Kidney (tissue), 14 donors: ENCODE data around the gene PDE4C. TPM values are rescaled to one million over a fixed set of nuclear protein-coding genes. Genes with fewer than 3 reads are reported as not detected.

Experiments
- DNase-seq, 5 donors: peaks; one replicate each; pipeline ENCODE4 v3.0.0-alpha.2; 2013 to 2020
- FAIRE-seq: peaks from 2 replicates; lab custom pipeline; 2012; peaks lifted over from hg19 to GRCh38; lab: Jason Lieb, UNC
- H3K27ac ChIP-seq, 2 donors: one replicate each; pipeline ENCODE4 v1.7.0; 2013; ENCODE audit warnings: low read depth in 2 of 2, low read length in 2 of 2, inconsistent platforms in 1 of 2
- H3K27me3 ChIP-seq: one replicate; pipeline ENCODE4 v1.7.1; 2013; ENCODE audit warnings: low read length, inconsistent platforms; ENCODE audit not compliant: control insufficient read depth, insufficient read depth
- H3K36me3 ChIP-seq, 3 donors: one replicate each; pipeline versions ENCODE4 v1.7.0 to v1.7.1; 2013; ENCODE audit warnings: low read length in 3 of 3, control low read depth in 1 of 3, inconsistent platforms in 1 of 3; ENCODE audit not compliant: insufficient read depth in 3 of 3, control insufficient read depth in 2 of 3
- H3K4me1 ChIP-seq, 3 donors: one replicate each; pipeline versions ENCODE4 v1.7.0 to v1.7.1; 2013; ENCODE audit warnings: low read length in 3 of 3, inconsistent platforms in 1 of 3, low read depth in 1 of 3; ENCODE audit not compliant: control insufficient read depth in 2 of 3, insufficient read depth in 2 of 3
- H3K4me3 ChIP-seq, 3 donors: one replicate each; pipeline versions ENCODE4 v1.7.0 to v1.8.1; 2013; ENCODE audit warnings: low read length in 3 of 3, control low read depth in 1 of 3, inconsistent platforms in 1 of 3
- H3K9ac ChIP-seq, 3 donors: one replicate each; pipeline versions ENCODE4 v1.7.0 to v1.7.1; 2013; ENCODE audit warnings: low read length in 3 of 3, control low read depth in 1 of 3, inconsistent platforms in 1 of 3
- H3K9me3 ChIP-seq, 3 donors: one replicate each; pipeline versions ENCODE4 v1.7.0 to v1.7.1; 2013; ENCODE audit warnings: low read length in 3 of 3, control low read depth in 1 of 3, inconsistent platforms in 1 of 3; ENCODE audit not compliant: control insufficient read depth in 2 of 3, insufficient read depth in 1 of 3
- CTCF ChIP-seq: IDR thresholded peaks from 3 replicates; pipeline ENCODE4 v1.5.1; 2012; ENCODE audit warnings: mild to moderate bottlenecking, moderate library complexity, borderline replicate concordance; ENCODE audit not compliant: insufficient read depth; ENCODE audit errors: extremely low read depth
- intact Hi-C: fragments of 100-400 bp; cut with DNase I; formaldehyde crosslinking; loops from one replicate; pipeline ENCODE4 v1.11.1; 2022
- polyA plus RNA-seq: library from polyadenylated mRNA; stranded (reverse); fragments of 350-450 nt; fragmentation: Illumina TruSeq; extraction: RNeasy Lipid Tissue Mini Kit (QIAGEN cat#74804); gene quantifications from one replicate; pipeline ENCODE4 v1.2.3, GENCODE V29; 2014; ENCODE audit warnings: low read depth, low replicate concordance; ENCODE audit not compliant: insufficient read depth
- total RNA-seq: library from RNA; stranded (reverse); fragmentation: NEBNext Ultra II Directional; extraction: Animal tissue kit (Norgen Biotek cat#: 25700); gene quantifications from one replicate; pipeline ENCODE4 v1.2.1, GENCODE V29; 2021
- donor health status: control.
- donor health status: control.
- donor health status: control.
- donor health status: control.
- donor health status: control.
- donor health status: DM: yes; HTN: yes; CAD: no.
- donor health status: Normal renal cell carcinoma (clear cell type).

Gene PDE4C
- total and polyA plus RNA-seq, 2 donors from 2014 or later: 2.0 TPM; not detected in 1

- FAIRE-seq (no peak), DNase-seq (no peak)
- H3K9me3 ChIP-seq: no peaks in the 10 kb centered on the region
- no peak for TF ChIP-seq CTCF
- no peaks in the 10 kb centered on the region for H3K36me3 ChIP-seq
- no peaks in the 10 kb centered on the region for H3K4me1 ChIP-seq
- H3K4me3 ChIP-seq: no peak overlapping the region
- no peak overlapping the region for H3K9ac ChIP-seq
- intact Hi-C loops: no loop called here
- no peak overlapping the region for H3K27ac ChIP-seq
- H3K27me3 ChIP-seq: no peaks in the 10 kb centered on the region
These were observed 40.7 kb downstream of the PDE4C start for GRCh38 chr19:18185538-18185937.

- Histone ChIP-seq H3K36me3 (no peaks in the 10 kb centered on the region), H3K4me1 (no peaks in the 10 kb centered on the region), H3K27ac (no peak overlapping the region), H3K9ac (no peak overlapping the region), H3K4me3 (no peak overlapping the region), H3K27me3 (no peaks in the 10 kb centered on the region), H3K9me3 (no peaks in the 10 kb centered on the region)
- DNase-seq: no peak
- no peak for TF ChIP-seq CTCF
- intact Hi-C loops: no loop called here
- FAIRE-seq: no peak
These were observed 42.7 kb downstream of the PDE4C start for GRCh38 chr19:18183529-18183928.

- Histone ChIP-seq H3K9ac (no peak overlapping the region), H3K27me3 (no peaks in the 10 kb centered on the region), H3K4me1 (peaks cover 0 to 3% (median 0%) of the 10 kb centered on the region in 3 donors), H3K27ac (no peak overlapping the region), H3K9me3 (no peaks in the 10 kb centered on the region), H3K4me3 (no peak overlapping the region), H3K36me3 (no peaks in the 10 kb centered on the region)
- DNase-seq: no peak
- intact Hi-C loops: no loop called here
- TF ChIP-seq CTCF: no peak
- no peak for FAIRE-seq
These were observed 46.3 kb downstream of the PDE4C start for GRCh38 chr19:18179957-18180356.
